ENCODE measurements around the gene TTC1. TPM values are rescaled to one million over a fixed set of nuclear protein-coding genes. Genes with fewer than 3 reads are reported as not detected.

TTC1 gene
- total RNA-seq, 4 donors from 2014 or later, result 39.9 to 67.9 (median 56.3) TPM

DNA sequence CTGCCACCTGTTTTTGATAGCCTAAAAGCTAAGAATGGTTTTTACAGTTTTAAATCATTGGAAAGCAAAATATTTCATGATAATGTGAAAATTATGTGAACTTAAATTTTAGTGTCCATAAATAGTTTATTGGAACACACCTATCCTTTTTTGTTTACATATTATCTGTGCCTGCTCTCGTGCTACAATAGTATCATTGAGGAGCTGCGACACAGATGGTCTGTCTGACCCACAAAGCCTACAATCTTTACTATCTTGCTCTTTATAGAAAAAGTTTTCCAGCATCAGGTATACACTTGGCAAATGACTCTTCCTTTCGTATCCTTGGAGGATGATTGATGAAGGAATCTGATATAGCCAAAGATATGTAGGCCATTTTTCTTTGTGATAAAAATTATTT lies 40.2 kb downstream of the TTC1 start:
- Histone ChIP-seq H3K4me1 (no peaks in the 10 kb centered on the region), H3K9me3 (no peaks in the 10 kb centered on the region), H3K27ac (no peak overlapping the region), H3K27me3 (no peaks in the 10 kb centered on the region), H3K36me3 (peaks cover 0 to 52% of the 10 kb centered on the region in 2 donors), H3K4me3 (no peak overlapping the region)
- in situ Hi-C loops (cut with MboI; ENCODE audit: low sequenced_read_pairs in 4 of 4) (no loop called here), intact Hi-C loops (cut with DNase I; ENCODE audit: low total_unique reads) (no loop called here)
- no peak for DNase-seq
- no peak for TF ChIP-seq POLR2A (IDR thresholded peaks at IDR 0.05)
- no peak for TF ChIP-seq CTCF (IDR thresholded peaks at IDR 0.05 in 4 of 5, conservative IDR thresholded peaks at IDR 0.05 in 1 of 5)
- ATAC-seq, result no peak

DNA sequence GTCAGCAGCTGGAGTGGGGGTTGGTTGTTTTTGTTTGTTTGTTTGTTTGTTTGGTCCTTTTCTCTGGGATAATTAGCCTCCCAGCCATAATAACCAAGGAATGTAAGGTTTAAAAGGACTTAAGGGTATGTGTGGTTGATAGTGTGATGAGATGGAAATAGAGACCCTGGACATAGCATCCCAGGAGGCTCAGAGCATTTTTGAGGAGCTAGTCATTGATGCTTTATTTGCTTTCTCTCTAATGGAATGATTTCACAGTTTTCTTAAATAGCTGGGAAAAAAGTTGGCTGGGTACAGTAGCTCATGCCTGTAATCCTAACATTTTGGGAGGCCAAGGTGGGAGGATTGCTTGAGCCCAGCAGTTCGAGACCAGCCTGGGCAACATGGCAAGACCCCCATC lies 45.1 kb downstream of the TTC1 start:
- in situ Hi-C loops (cut with MboI; ENCODE audit: low sequenced_read_pairs in 4 of 4) (no loop called here), intact Hi-C loops (cut with DNase I; ENCODE audit: low total_unique reads) (no loop called here)
- no peak for DNase-seq
- Histone ChIP-seq H3K27me3 (no peaks in the 10 kb centered on the region), H3K4me1 (no peaks in the 10 kb centered on the region), H3K9me3 (no peaks in the 10 kb centered on the region), H3K4me3 (no peak overlapping the region), H3K27ac (no peak overlapping the region), H3K36me3 (peaks cover 0 to 93% of the 10 kb centered on the region in 2 donors)
- no peak for ATAC-seq
- no peak for TF ChIP-seq POLR2A (IDR thresholded peaks at IDR 0.05)

- H3K4me1 ChIP-seq, result no peaks in the 10 kb centered on the region
- TF ChIP-seq POLR2A (IDR thresholded peaks at IDR 0.05), result no peak
- no peak for TF ChIP-seq CTCF (IDR thresholded peaks at IDR 0.05 in 4 of 5, conservative IDR thresholded peaks at IDR 0.05 in 1 of 5)
- H3K27ac ChIP-seq, result no peak overlapping the region
- no peak overlapping the region for H3K4me3 ChIP-seq
- ATAC-seq, result no peak
- no peaks in the 10 kb centered on the region for H3K27me3 ChIP-seq
- peaks cover 0 to 93% of the 10 kb centered on the region in 2 donors for H3K36me3 ChIP-seq
- no peaks in the 10 kb centered on the region for H3K9me3 ChIP-seq
- intact Hi-C loops (cut with DNase I; ENCODE audit: low total_unique reads) (no loop called here), in situ Hi-C loops (cut with MboI; ENCODE audit: low sequenced_read_pairs in 4 of 4) (no loop called here)
- DNase-seq, result no peak
Measured at GRCh38 chr5:160054831-160055230, 45.9 kb downstream of the TTC1 start.

- intact Hi-C loops (cut with DNase I; ENCODE audit: low total_unique reads), result no loop called here
- Histone ChIP-seq H3K36me3 (peaks cover 0 to 85% of the 10 kb centered on the region in 2 donors), H3K27me3 (no peaks in the 10 kb centered on the region), H3K4me1 (no peaks in the 10 kb centered on the region), H3K4me3 (no peak overlapping the region), H3K9me3 (no peaks in the 10 kb centered on the region), H3K27ac (no peak overlapping the region)
- TF ChIP-seq POLR2A (IDR thresholded peaks at IDR 0.05) (no peak), CTCF (IDR thresholded peaks at IDR 0.05 in 4 of 5, conservative IDR thresholded peaks at IDR 0.05 in 1 of 5) (no peak)
- DNase-seq, result no peak
- no peak for ATAC-seq
- in situ Hi-C loops (cut with MboI; ENCODE audit: low sequenced_read_pairs in 4 of 4), result no loop called here
Measured at GRCh38 chr5:160057256-160057655, 48.3 kb downstream of the TTC1 start.

DNA sequence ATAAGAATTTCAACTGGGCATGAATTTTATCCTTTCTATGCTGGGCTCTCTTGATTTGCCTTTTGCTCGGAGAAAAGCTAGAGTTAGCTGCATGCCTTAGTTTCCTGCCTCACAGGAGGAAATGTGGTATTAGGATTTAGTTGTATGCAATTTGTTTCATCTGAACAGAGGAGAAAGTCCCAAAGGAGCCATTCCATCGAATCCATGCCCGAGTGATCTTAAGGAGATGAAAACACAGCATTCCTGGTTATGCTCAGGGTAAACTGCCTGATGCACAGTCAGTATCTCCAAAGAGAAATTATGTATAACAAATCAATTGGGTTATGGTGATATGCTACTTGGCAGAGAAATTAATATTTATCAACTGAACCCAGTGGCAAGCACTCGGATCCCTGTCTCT lies 51.1 kb downstream of the TTC1 start:
- in situ Hi-C loops (cut with MboI; ENCODE audit: low sequenced_read_pairs in 4 of 4), result no loop called here
- no peaks in the 10 kb centered on the region for H3K9me3 ChIP-seq
- no peak for DNase-seq
- H3K27ac ChIP-seq, result no peak overlapping the region
- H3K36me3 ChIP-seq, result peaks cover 0 to 68% of the 10 kb centered on the region in 2 donors
- TF ChIP-seq CTCF (IDR thresholded peaks at IDR 0.05 in 4 of 5, conservative IDR thresholded peaks at IDR 0.05 in 1 of 5) (no peak), POLR2A (IDR thresholded peaks at IDR 0.05) (no peak)
- H3K27me3 ChIP-seq, result no peaks in the 10 kb centered on the region
- H3K4me1 ChIP-seq, result no peaks in the 10 kb centered on the region
- ATAC-seq, result no peak
- intact Hi-C loops (cut with DNase I; ENCODE audit: low total_unique reads), result no loop called here
- no peak overlapping the region for H3K4me3 ChIP-seq

All from gastrocnemius medialis (tissue), 4 donors.